Mucosa of descending colon (tissue), 3 donors: ENCODE measurements around the gene KASH5. TPM values are rescaled to one million over a fixed set of nuclear protein-coding genes. Genes with fewer than 3 reads are reported as not detected.

Experiments
- ATAC-seq: fragments of 200-7000 bp; cut with Tn5 transposase; one replicate; pipeline ENCODE4 v1.9.1; 2020; ENCODE audit warnings: mild to moderate bottlenecking, moderate library complexity
- DNase-seq, 3 donors: peaks; one replicate each; pipeline ENCODE4 v3.0.0-alpha.2; 2020
- H3K36me3 ChIP-seq: fragments of 200-600 bp; one replicate; pipeline ENCODE4 v1.8.0; 2021; ENCODE audit warnings: low read depth, mild to moderate bottlenecking
- H3K4me1 ChIP-seq: fragments of 200-600 bp; one replicate; pipeline ENCODE4 v1.8.0; 2021; ENCODE audit warnings: low read depth, mild to moderate bottlenecking
- H3K4me3 ChIP-seq: fragments of 200-600 bp; one replicate; pipeline ENCODE4 v1.8.0; 2021; ENCODE audit warnings: mild to moderate bottlenecking
- H3K9me3 ChIP-seq: fragments of 200-600 bp; one replicate; pipeline ENCODE4 v1.8.0; 2021; ENCODE audit warnings: mild to moderate bottlenecking
- CTCF ChIP-seq: fragments of 200-600 bp; IDR thresholded peaks from one replicate; pipeline ENCODE4 v1.8.0; 2022; ENCODE audit warnings: antibody characterized with exemption, mild to moderate bottlenecking
- intact Hi-C, 2 donors: fragments of 100-400 bp; cut with DNase I in 1 of 2; cut with micrococcal nuclease in 1 of 2; formaldehyde crosslinking; loops; one replicate each; pipeline versions ENCODE4 v1.11.0 to v1.11.1; 2022; cut with DNase I, micrococcal nuclease
- total RNA-seq, 3 donors: library from RNA; stranded (reverse); fragmentation: NEBNext Ultra II Directional in 2 of 3; extraction: Animal tissue kit (Norgen Biotek cat#: 25700) in 2 of 3; gene quantifications; one replicate each; pipeline versions ENCODE4 v1.2.1 to v1.2.4, GENCODE V29; 2021 to 2023
- donor health status: DM: no; HTN: no; CAD: no; lungs with moderate emphysema.
- donor health status: DM: no; HTN: no; CAD: no.
- donor health status: DM: no; HTN: yes; CAD: no.

Gene KASH5
- total RNA-seq, 3 donors from 2014 or later, result not detected

DNA sequence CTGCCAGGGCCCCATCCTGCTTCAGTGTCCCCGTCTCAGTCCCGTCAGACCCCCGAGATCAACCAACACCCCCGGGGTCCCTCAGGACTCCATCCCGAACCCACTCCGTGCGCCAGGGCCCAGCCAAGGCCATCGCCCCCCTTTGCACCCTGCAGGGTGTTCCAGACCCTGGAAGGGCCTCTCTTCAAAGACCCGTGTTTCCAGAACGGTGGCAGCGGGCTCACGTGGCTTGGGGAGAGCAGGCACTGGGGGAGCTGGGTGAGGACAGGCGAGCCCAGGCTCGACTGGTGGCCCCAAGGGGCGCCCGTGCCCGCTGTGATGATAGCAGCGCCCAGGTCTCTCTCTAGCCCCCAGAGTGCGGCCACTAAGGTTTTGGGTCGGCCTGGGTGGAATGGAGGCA, 1.4 kb downstream of the KASH5 start:
- no peaks in the 10 kb centered on the region for H3K9me3 ChIP-seq
- no peaks in the 10 kb centered on the region for H3K36me3 ChIP-seq
- intact Hi-C loops, result no loop called here
- DNase-seq, result no peak
- no peak for ATAC-seq
- TF ChIP-seq CTCF, result no peak
- no peaks in the 10 kb centered on the region for H3K4me1 ChIP-seq
- no peak overlapping the region for H3K4me3 ChIP-seq

DNA sequence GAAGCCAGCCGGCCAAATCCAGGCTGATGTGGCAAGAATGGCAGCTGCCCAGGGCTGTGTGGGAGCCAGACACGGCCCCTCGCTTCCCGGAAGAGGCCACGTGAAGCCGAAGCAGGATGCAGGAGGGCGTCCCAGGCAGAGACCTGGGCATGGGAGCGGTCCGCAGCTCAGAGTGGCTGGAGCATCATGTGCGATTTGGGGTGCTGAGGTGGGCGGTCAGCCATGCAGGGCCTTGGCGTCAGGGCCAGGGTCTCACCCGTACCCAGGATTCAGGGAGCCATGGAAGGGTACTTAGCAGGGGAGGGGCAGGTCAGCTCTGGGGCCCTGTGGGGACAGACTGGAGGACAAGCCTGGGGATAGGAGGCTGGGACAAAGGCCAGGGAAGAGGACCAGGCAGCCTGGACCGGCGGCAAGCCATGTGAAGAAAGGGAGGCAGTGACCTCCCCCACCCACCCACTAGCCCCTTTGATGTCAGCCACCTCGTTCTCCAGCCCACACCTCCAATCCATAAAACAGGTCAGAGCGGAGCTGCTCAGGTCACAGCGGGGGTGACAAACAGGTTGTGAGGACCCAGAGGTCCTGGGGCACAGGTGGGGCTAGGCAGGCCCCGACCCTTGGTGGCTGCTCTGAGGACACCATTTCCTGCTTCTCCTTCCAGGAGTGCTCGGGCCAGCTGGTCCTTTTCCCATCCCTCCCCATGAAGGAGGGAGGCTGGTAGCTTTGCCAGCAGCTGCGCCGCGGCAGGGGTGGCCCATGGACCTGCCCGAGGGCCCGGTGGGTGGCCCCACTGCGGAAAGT, 2.3 kb downstream of the KASH5 start:
- no peak for DNase-seq
- no peaks in the 10 kb centered on the region for H3K9me3 ChIP-seq
- H3K4me3 ChIP-seq, result no peak overlapping the region
- no peaks in the 10 kb centered on the region for H3K4me1 ChIP-seq
- no peak for TF ChIP-seq CTCF
- no peaks in the 10 kb centered on the region for H3K36me3 ChIP-seq
- intact Hi-C loops, result loop anchor here in 1 of 2 donors (5.0 kb wide), 1 partner anchor 52 kb away; the partner anchor contains the start of gene SLC17A7
- ATAC-seq, result no peak

DNA sequence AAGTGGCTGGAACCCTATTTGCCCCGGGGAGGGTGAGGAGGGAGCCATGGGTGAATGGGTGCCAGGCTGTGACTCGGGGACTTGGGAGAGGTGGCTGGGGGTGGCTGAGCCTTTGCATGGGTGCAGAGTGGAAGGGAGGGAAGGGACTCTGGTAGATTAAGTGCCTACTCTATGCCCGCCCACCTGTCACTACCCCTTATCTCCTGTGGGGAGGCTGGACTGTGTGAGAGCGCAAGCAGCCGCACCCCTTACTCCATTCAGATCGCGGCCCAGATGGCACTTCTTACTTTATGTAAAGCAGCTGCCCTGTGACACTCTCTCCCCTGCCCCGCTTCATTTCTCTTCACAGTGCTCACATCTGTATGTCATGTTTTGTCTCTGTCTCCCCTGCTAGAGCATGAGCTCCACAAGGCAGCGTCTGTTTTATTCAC, 2.9 kb downstream of the KASH5 start:
- Histone ChIP-seq H3K4me3 (no peak overlapping the region), H3K36me3 (no peaks in the 10 kb centered on the region), H3K9me3 (no peaks in the 10 kb centered on the region), H3K4me1 (no peaks in the 10 kb centered on the region)
- ATAC-seq, result peak; percentile 17
- no peak for TF ChIP-seq CTCF
- intact Hi-C loops, result loop anchor here in 1 of 2 donors (5.0 kb wide), 1 partner anchor 51 kb away; the partner anchor contains the start of gene SLC17A7
- DNase-seq, result no peak

- peak; percentile 75 to 87 (median 79) for DNase-seq
- peak; percentile 52 for TF ChIP-seq CTCF
- no peaks in the 10 kb centered on the region for H3K4me1 ChIP-seq
- peak; percentile 90 for ATAC-seq
- H3K9me3 ChIP-seq, result no peaks in the 10 kb centered on the region
- intact Hi-C loops, result loop anchor here (2.0 to 5.0 kb wide), 2 partner anchors 51 kb away; partner anchors contain the start of gene SLC17A7 (in 1 of the 2)
- H3K36me3 ChIP-seq, result no peaks in the 10 kb centered on the region
- H3K4me3 ChIP-seq, result no peak overlapping the region
These were observed 3.7 kb downstream of the KASH5 start for GRCh38 chr19:49391581-49392399.

GRCh38 chr19:49393881-49394280, 5.8 kb downstream of the KASH5 start:
- no peaks in the 10 kb centered on the region for H3K9me3 ChIP-seq
- no peaks in the 10 kb centered on the region for H3K4me1 ChIP-seq
- H3K36me3 ChIP-seq, result no peaks in the 10 kb centered on the region
- no peak overlapping the region for H3K4me3 ChIP-seq
- no peak for TF ChIP-seq CTCF
- DNase-seq, result no peak
- intact Hi-C loops, result loop anchor here (2.0 to 5.0 kb wide), 2 partner anchors 48 to 49 kb away; partner anchors contain the start of gene SLC17A7 (in 1 of the 2)
- no peak for ATAC-seq
